C4-2B (cell line): Measurements from ENCODE around the gene HLA-A.
"Not testable (repeated sequence)": the region's sequence is repeated elsewhere in the genome, so short reads cannot be mapped to it uniquely, and the experiment has no call there.

Experiments used
- H3K27ac ChIP-seq: fragments of 450-650 bp; 2 replicates; pipeline ENCODE4 v1.5.1; 2017
- ZFX ChIP-seq: fragments of 450-650 bp; IDR thresholded peaks from 2 replicates; pipeline ENCODE4 v1.6.1; 2017
- TF ChIP-seq, protein P1 (sequence below): fragments of 450-650 bp; conservative IDR thresholded peaks from 2 replicates; pipeline ENCODE4 v1.5.1; 2017; ENCODE audit warnings: mild to moderate bottlenecking

Gene HLA-A

DNA sequence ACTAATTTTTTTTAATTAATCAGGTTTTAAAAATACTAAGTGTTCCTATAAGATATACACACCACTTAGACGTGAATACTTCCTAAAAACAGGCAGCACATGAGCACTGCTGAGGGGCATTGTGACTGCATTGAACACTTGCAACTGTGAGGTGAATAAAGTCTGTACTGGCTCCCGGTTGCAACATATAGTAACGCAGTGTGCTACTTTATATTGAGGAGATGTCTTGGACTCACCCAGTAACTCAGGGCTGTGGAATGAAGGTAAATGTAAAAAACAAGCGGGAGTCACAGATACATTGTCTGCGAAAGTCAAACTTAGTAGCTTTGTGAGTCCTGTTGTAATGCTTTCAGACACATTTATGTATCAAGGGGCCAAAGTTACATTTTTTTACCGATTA lies 17.0 kb upstream of the HLA-A start:
- TF ChIP-seq, protein P1, sequence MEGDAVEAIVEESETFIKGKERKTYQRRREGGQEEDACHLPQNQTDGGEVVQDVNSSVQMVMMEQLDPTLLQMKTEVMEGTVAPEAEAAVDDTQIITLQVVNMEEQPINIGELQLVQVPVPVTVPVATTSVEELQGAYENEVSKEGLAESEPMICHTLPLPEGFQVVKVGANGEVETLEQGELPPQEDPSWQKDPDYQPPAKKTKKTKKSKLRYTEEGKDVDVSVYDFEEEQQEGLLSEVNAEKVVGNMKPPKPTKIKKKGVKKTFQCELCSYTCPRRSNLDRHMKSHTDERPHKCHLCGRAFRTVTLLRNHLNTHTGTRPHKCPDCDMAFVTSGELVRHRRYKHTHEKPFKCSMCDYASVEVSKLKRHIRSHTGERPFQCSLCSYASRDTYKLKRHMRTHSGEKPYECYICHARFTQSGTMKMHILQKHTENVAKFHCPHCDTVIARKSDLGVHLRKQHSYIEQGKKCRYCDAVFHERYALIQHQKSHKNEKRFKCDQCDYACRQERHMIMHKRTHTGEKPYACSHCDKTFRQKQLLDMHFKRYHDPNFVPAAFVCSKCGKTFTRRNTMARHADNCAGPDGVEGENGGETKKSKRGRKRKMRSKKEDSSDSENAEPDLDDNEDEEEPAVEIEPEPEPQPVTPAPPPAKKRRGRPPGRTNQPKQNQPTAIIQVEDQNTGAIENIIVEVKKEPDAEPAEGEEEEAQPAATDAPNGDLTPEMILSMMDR: no peak
- TF ChIP-seq ZFX: no peak
- no peak overlapping the region for H3K27ac ChIP-seq

DNA sequence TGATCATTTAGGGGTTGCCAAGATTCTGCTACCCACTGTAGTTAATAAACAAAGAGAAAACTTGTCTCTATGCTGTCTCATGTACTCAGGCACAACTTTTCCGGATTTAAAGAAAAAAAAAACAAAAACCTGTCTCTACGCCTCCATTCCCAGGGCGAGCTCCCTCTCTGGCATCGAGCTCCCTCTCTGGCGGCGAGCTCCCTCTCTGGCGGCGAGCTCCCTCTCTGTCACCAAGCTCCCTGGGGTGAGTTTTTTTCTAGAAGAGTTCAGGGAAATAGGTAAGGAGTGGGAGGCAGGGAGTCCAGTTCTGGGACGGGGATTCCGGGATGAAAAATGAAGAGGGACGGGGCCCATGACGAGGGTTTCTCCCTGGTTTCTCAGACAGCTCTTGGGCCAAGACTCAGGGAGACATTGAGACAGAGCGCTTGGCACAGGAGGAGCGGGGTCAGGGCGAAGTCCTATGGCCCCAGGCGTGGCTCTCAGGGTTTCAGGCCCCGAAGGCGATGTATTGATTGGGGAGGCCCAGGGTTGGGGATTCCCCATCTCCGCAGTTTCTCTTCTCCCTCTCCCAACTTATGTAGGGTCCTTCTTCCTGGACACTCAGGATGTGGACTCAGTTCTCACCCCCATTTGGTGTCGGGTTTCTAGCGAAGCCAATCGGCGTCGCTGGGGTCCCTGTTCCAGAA lies 16.5 kb upstream of the HLA-A start:
- TF ChIP-seq ZFX: no peak
- TF ChIP-seq, protein P1: no peak
- no peak overlapping the region for H3K27ac ChIP-seq

- TF ChIP-seq ZFX: no peak
- TF ChIP-seq, protein P1: no peak
- no peak overlapping the region for H3K27ac ChIP-seq
These were observed 15.7 kb upstream of the HLA-A start for GRCh38 chr6:29926413-29927274.

- no peak overlapping the region for H3K27ac ChIP-seq
- TF ChIP-seq, protein P1: no peak
- TF ChIP-seq ZFX: no peak
These were observed 15.1 kb upstream of the HLA-A start for GRCh38 chr6:29927275-29927569.

DNA sequence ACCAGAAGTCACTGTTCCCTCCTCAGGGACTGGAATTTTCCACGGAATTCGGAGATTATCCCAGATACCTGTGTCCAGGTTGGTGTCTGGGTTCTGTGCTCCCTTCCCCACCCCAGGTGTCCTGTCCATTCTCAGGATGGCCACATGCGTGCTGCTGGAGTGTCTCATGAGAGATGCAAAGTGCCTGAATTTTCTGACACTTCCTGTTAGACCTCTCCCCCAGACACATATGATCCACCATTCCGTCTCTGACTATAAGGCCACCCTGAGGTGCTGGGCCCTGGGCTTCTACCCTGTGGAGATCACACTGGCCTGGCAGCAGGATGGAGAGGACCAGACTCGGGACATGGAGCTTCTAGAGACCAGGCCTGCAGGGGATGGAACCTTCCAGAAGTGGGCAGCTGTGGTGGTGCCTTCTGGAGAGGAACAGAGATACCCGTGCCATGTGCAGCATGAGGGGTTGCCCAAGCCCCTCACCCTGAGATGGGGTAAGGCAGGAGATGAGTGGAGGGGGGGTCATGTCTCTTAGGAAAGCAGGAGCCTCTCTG lies 14.4 kb upstream of the HLA-A start:
- TF ChIP-seq, protein P1: no peak
- no peak for TF ChIP-seq ZFX
- no peak overlapping the region for H3K27ac ChIP-seq

GRCh38 chr6:29930047-29930446 lies 12.3 kb upstream of the HLA-A start:
- not testable (repeated sequence) for H3K27ac ChIP-seq

DNA sequence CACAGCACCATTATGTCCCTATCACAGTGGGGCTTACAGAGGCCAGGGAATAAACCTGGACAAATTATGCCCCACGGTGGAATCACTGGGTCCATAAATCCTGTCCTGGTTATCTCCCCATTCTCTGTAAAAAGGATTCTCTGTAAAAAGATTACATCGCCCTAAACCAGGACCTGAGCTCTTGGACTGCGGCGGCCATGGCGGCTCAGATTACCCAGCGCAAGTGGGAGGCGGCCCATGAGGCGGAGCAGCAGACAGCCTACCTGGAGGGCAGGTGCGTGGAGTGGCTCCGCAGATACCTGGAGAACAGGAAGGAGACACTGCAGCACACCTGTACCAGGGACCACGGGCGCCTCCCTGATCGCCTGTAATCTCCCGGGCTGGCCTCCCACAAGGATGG lies 8.4 kb upstream of the HLA-A start:
- TF ChIP-seq ZFX: no peak
- TF ChIP-seq, protein P1: no peak
- no peak overlapping the region for H3K27ac ChIP-seq
